ENCODE results near the gene INSR.
A peak's percentile ranks its signal among the peaks of the same experiment; 100 is the strongest.

Gene INSR

GRCh38 chr19:7250057-7250596 lies 44.1 kb downstream of the INSR start:
- no peak overlapping the region for H4K91ac ChIP-seq (ENCODE audit: low read length)
- no peak overlapping the region for H2AK5ac ChIP-seq (ENCODE audit: low read length, severe bottlenecking)

GRCh38 chr19:7247155-7247554 lies 47.1 kb downstream of the INSR start:
- no peaks in the 10 kb centered on the region for H3K4me1 ChIP-seq (ENCODE audit: control insufficient read depth, insufficient read depth, low read depth, low read length)
- no peak overlapping the region for H3K27ac ChIP-seq (ENCODE audit: low read length, poor library complexity, severe bottlenecking)
- DNase-seq, result no peak
- H3K4me3 ChIP-seq (ENCODE audit: insufficient read depth in 1 of 2, low read depth in 1 of 2, low read length in 2 of 2), result no peak overlapping the region
- H2BK120ac ChIP-seq (ENCODE audit: low read depth, low read length), result no peak overlapping the region
- H3K27me3 ChIP-seq (ENCODE audit: control insufficient read depth in 1 of 2, insufficient read depth in 1 of 2, low read length in 2 of 2), result no peaks in the 10 kb centered on the region
- H2AFZ ChIP-seq (ENCODE audit: low read depth, low read length), result no peak overlapping the region
- 88% methylated on average over 4 of the region's 4 CpGs for WGBS
- no peaks in the 10 kb centered on the region for H3K79me1 ChIP-seq (replicated peaks; ENCODE audit: low read length, poor library complexity, severe bottlenecking)
- H3K14ac ChIP-seq (ENCODE audit: low read length in 2 of 2), result no peak overlapping the region
- peaks cover 8% of the 10 kb centered on the region for H3K9me3 ChIP-seq (ENCODE audit: control insufficient read depth, low read length)
- no peak overlapping the region for H3K9ac ChIP-seq (ENCODE audit: low read length)
- no peak overlapping the region for H3K4ac ChIP-seq (ENCODE audit: low read depth in 1 of 2, low read length in 2 of 2)
- no peak overlapping the region for H2BK15ac ChIP-seq (ENCODE audit: low read depth, poor library complexity, severe bottlenecking)
- no peak overlapping the region for H4K91ac ChIP-seq (ENCODE audit: low read length)
- H3K23ac ChIP-seq (ENCODE audit: low read length in 2 of 2), result no peak overlapping the region
- H2BK5ac ChIP-seq (ENCODE audit: low read depth, low read length, poor library complexity, severe bottlenecking), result no peak overlapping the region
- H4K8ac ChIP-seq (ENCODE audit: low read length), result no peak overlapping the region
- H2BK12ac ChIP-seq (ENCODE audit: low read length in 2 of 2), result no peak overlapping the region
- no peak overlapping the region for H3K18ac ChIP-seq (ENCODE audit: low read depth in 1 of 2, low read length in 2 of 2)
- H3K36me3 ChIP-seq (ENCODE audit: control insufficient read depth in 1 of 2, insufficient read depth in 2 of 2, low read depth in 1 of 2, low read length in 2 of 2), result peaks cover 0 to 5% of the 10 kb centered on the region in 2 experiments
- H3K4me2 ChIP-seq (ENCODE audit: low read length, poor library complexity, severe bottlenecking), result no peak overlapping the region
- H2AK5ac ChIP-seq (ENCODE audit: low read length, severe bottlenecking), result no peak overlapping the region

More at GRCh38 chr19:7250057-7250596, 44.1 kb downstream of the INSR start:
- H3K27me3 ChIP-seq (ENCODE audit: control insufficient read depth in 1 of 2, insufficient read depth in 1 of 2, low read length in 2 of 2), result no peaks in the 10 kb centered on the region
- H3K4ac ChIP-seq (ENCODE audit: low read depth in 1 of 2, low read length in 2 of 2), result no peak overlapping the region
- peaks cover 8% of the 10 kb centered on the region for H3K9me3 ChIP-seq (ENCODE audit: control insufficient read depth, low read length)
- DNase-seq, result no peak
- H3K9ac ChIP-seq (ENCODE audit: low read length), result no peak overlapping the region
- no peaks in the 10 kb centered on the region for H3K79me1 ChIP-seq (replicated peaks; ENCODE audit: low read length, poor library complexity, severe bottlenecking)
- no peak overlapping the region for H3K14ac ChIP-seq (ENCODE audit: low read length in 2 of 2)
- no peak overlapping the region for H3K27ac ChIP-seq (ENCODE audit: low read length, poor library complexity, severe bottlenecking)
- no peak overlapping the region for H2BK15ac ChIP-seq (ENCODE audit: low read depth, poor library complexity, severe bottlenecking)
- no peak overlapping the region for H2BK12ac ChIP-seq (ENCODE audit: low read length in 2 of 2)
- H2BK120ac ChIP-seq (ENCODE audit: low read depth, low read length), result no peak overlapping the region
- no peak overlapping the region for H2BK5ac ChIP-seq (ENCODE audit: low read depth, low read length, poor library complexity, severe bottlenecking)
- H3K4me3 ChIP-seq (ENCODE audit: insufficient read depth in 1 of 2, low read depth in 1 of 2, low read length in 2 of 2), result no peak overlapping the region
- H2AFZ ChIP-seq (ENCODE audit: low read depth, low read length), result no peak overlapping the region
- no peak overlapping the region for H4K8ac ChIP-seq (ENCODE audit: low read length)
- H3K36me3 ChIP-seq (ENCODE audit: control insufficient read depth in 1 of 2, insufficient read depth in 2 of 2, low read depth in 1 of 2, low read length in 2 of 2), result peaks cover 0 to 5% of the 10 kb centered on the region in 2 experiments
- H3K23ac ChIP-seq (ENCODE audit: low read length in 2 of 2), result no peak overlapping the region
- no peak overlapping the region for H3K18ac ChIP-seq (ENCODE audit: low read depth in 1 of 2, low read length in 2 of 2)
- H3K4me1 ChIP-seq (ENCODE audit: control insufficient read depth, insufficient read depth, low read depth, low read length), result no peaks in the 10 kb centered on the region
- 52% methylated on average over 1 of the region's 1 CpG for WGBS
- H3K4me2 ChIP-seq (ENCODE audit: low read length, poor library complexity, severe bottlenecking), result no peak overlapping the region

- H3K4me2 ChIP-seq (ENCODE audit: low read length, poor library complexity, severe bottlenecking), result no peak overlapping the region
- no peaks in the 10 kb centered on the region for H3K27me3 ChIP-seq (ENCODE audit: control insufficient read depth in 1 of 2, insufficient read depth in 1 of 2, low read length in 2 of 2)
- no peak overlapping the region for H2AFZ ChIP-seq (ENCODE audit: low read depth, low read length)
- H3K79me1 ChIP-seq (replicated peaks; ENCODE audit: low read length, poor library complexity, severe bottlenecking), result no peaks in the 10 kb centered on the region
- no peak overlapping the region for H2BK12ac ChIP-seq (ENCODE audit: low read length in 2 of 2)
- no peak for DNase-seq
- H2BK120ac ChIP-seq (ENCODE audit: low read depth, low read length), result no peak overlapping the region
- no peak overlapping the region for H3K4ac ChIP-seq (ENCODE audit: low read depth in 1 of 2, low read length in 2 of 2)
- H3K4me3 ChIP-seq (ENCODE audit: insufficient read depth in 1 of 2, low read depth in 1 of 2, low read length in 2 of 2), result no peak overlapping the region
- no peak overlapping the region for H3K27ac ChIP-seq (ENCODE audit: low read length, poor library complexity, severe bottlenecking)
- no peak overlapping the region for H3K18ac ChIP-seq (ENCODE audit: low read depth in 1 of 2, low read length in 2 of 2)
- H4K91ac ChIP-seq (ENCODE audit: low read length), result no peak overlapping the region
- no peak overlapping the region for H2BK15ac ChIP-seq (ENCODE audit: low read depth, poor library complexity, severe bottlenecking)
- no peak overlapping the region for H3K23ac ChIP-seq (ENCODE audit: low read length in 2 of 2)
- peaks cover 0 to 5% of the 10 kb centered on the region in 2 experiments for H3K36me3 ChIP-seq (ENCODE audit: control insufficient read depth in 1 of 2, insufficient read depth in 2 of 2, low read depth in 1 of 2, low read length in 2 of 2)
- H2AK5ac ChIP-seq (ENCODE audit: low read length, severe bottlenecking), result no peak overlapping the region
- no peak overlapping the region for H2BK5ac ChIP-seq (ENCODE audit: low read depth, low read length, poor library complexity, severe bottlenecking)
- peaks cover 8% of the 10 kb centered on the region for H3K9me3 ChIP-seq (ENCODE audit: control insufficient read depth, low read length)
- H3K9ac ChIP-seq (ENCODE audit: low read length), result no peak overlapping the region
- 85% methylated on average over 2 of the region's 2 CpGs for WGBS
- H4K8ac ChIP-seq (ENCODE audit: low read length), result no peak overlapping the region
- H3K14ac ChIP-seq (ENCODE audit: low read length in 2 of 2), result no peak overlapping the region
- H3K4me1 ChIP-seq (ENCODE audit: control insufficient read depth, insufficient read depth, low read depth, low read length), result no peaks in the 10 kb centered on the region
Measured at GRCh38 chr19:7246601-7247000, 47.6 kb downstream of the INSR start.

GRCh38 chr19:7242601-7243258 lies 51.5 kb downstream of the INSR start:
- H3K4ac ChIP-seq (ENCODE audit: low read depth in 1 of 2, low read length in 2 of 2), result no peak overlapping the region
- DNase-seq, result peak; percentile 45

More at GRCh38 chr19:7242601-7243258, 51.5 kb downstream of the INSR start:
- Histone ChIP-seq H3K4me3 (ENCODE audit: insufficient read depth in 1 of 2, low read depth in 1 of 2, low read length in 2 of 2) (peak overlapping the region in 1 of 2 experiments; percentile 46), H2BK5ac (ENCODE audit: low read depth, low read length, poor library complexity, severe bottlenecking) (no peak overlapping the region), H4K91ac (ENCODE audit: low read length) (no peak overlapping the region), H3K79me1 (replicated peaks; ENCODE audit: low read length, poor library complexity, severe bottlenecking) (peaks cover 6% of the 10 kb centered on the region), H3K23ac (ENCODE audit: low read length in 2 of 2) (no peak overlapping the region), H2AFZ (ENCODE audit: low read depth, low read length) (no peak overlapping the region), H4K8ac (ENCODE audit: low read length) (no peak overlapping the region), H2AK5ac (ENCODE audit: low read length, severe bottlenecking) (no peak overlapping the region), H3K27me3 (ENCODE audit: control insufficient read depth in 1 of 2, insufficient read depth in 1 of 2, low read length in 2 of 2) (no peaks in the 10 kb centered on the region), H3K27ac (ENCODE audit: low read length, poor library complexity, severe bottlenecking) (no peak overlapping the region), H3K36me3 (ENCODE audit: control insufficient read depth in 1 of 2, insufficient read depth in 2 of 2, low read depth in 1 of 2, low read length in 2 of 2) (peaks cover 0 to 5% of the 10 kb centered on the region in 2 experiments), H3K4me1 (ENCODE audit: control insufficient read depth, insufficient read depth, low read depth, low read length) (no peaks in the 10 kb centered on the region), H3K9ac (ENCODE audit: low read length) (peak overlapping the region; percentile 91), H2BK15ac (ENCODE audit: low read depth, poor library complexity, severe bottlenecking) (no peak overlapping the region), H3K14ac (ENCODE audit: low read length in 2 of 2) (no peak overlapping the region), H2BK12ac (ENCODE audit: low read length in 2 of 2) (no peak overlapping the region), H3K18ac (ENCODE audit: low read depth in 1 of 2, low read length in 2 of 2) (no peak overlapping the region), H3K4me2 (ENCODE audit: low read length, poor library complexity, severe bottlenecking) (no peak overlapping the region), H3K9me3 (ENCODE audit: control insufficient read depth, low read length) (peaks cover 8% of the 10 kb centered on the region), H2BK120ac (ENCODE audit: low read depth, low read length) (no peak overlapping the region)
- WGBS, result 67% methylated on average over 7 of the region's 9 CpGs

Measured in mesenchymal stem cell (in vitro differentiated cells and primary cell).